MCF 10A (cell line): ENCODE measurements around the gene ZFP36. TPM values are rescaled to one million over a fixed set of nuclear protein-coding genes. Genes with fewer than 3 reads are reported as not detected.

Experiments
- BruUV-seq: library from RNA; stranded (reverse); fragments of 400-500 nt; replicated peaks from 2 replicates; lab custom pipeline; 2021; lab: Mats Ljungman, UMichigan
- CTCF ChIA-PET: fragments of 300-600 bp; sonication (Branson Sonifier 250); formaldehyde crosslinking; extraction: SDS; loops from one replicate; lab custom pipeline; 2021; ENCODE audit warnings: antibody characterized with exemption, inconsistent platforms; lab: Yijun Ruan, JAX
- POLR2A ChIA-PET: fragments of 300-600, 350-650 bp; sonication (Branson Sonifier 250); formaldehyde crosslinking; extraction: SDS; loops from one replicate; lab custom pipeline; 2020; ENCODE audit warnings: antibody characterized with exemption, inconsistent platforms; lab: Yijun Ruan, JAX
- DNase-seq: peaks from one replicate; pipeline ENCODE4 v3.0.0-alpha.2; 2018; ENCODE audit not compliant: unreplicated experiment
- H3K27ac Mint-ChIP-seq: one replicate; pipeline ENCODE4 v1.8.0; 2022; ENCODE audit warnings: mild to moderate bottlenecking, low read depth, mixed read lengths; ENCODE audit not compliant: unreplicated experiment
- H3K27me3 Mint-ChIP-seq: one replicate; pipeline ENCODE4 v1.8.0; 2022; ENCODE audit warnings: mixed read lengths; ENCODE audit not compliant: insufficient read depth, unreplicated experiment
- H3K36me3 Mint-ChIP-seq: one replicate; pipeline ENCODE4 v1.8.0; 2022; ENCODE audit warnings: mild to moderate bottlenecking, moderate library complexity, mixed read lengths; ENCODE audit not compliant: insufficient read depth, unreplicated experiment
- H3K4me1 Mint-ChIP-seq: one replicate; pipeline ENCODE4 v1.8.0; 2022; ENCODE audit warnings: mixed read lengths; ENCODE audit not compliant: insufficient read depth, unreplicated experiment
- H3K4me3 Mint-ChIP-seq: one replicate; pipeline ENCODE4 v1.8.0; 2022; ENCODE audit warnings: mild to moderate bottlenecking, moderate library complexity, mixed read lengths; ENCODE audit not compliant: unreplicated experiment
- H3K9me3 Mint-ChIP-seq: one replicate; pipeline ENCODE4 v1.8.0; 2022; ENCODE audit warnings: mixed read lengths; ENCODE audit not compliant: unreplicated experiment
- CTCF ChIP-seq: fragments of 200-600 bp; IDR thresholded peaks from one replicate; pipeline ENCODE4 v1.8.0; 2022; ENCODE audit warnings: antibody characterized with exemption, mild to moderate bottlenecking; ENCODE audit not compliant: unreplicated experiment
- intact Hi-C: fragments of 100-400 bp; cut with micrococcal nuclease; formaldehyde crosslinking; loops from 2 replicates; pipeline ENCODE4 v1.14.1; 2022
- total RNA-seq: library from RNA; stranded (reverse); gene quantifications from 2 replicates; pipeline ENCODE4 v1.2.3, GENCODE V29; 2022

ZFP36 gene
- total RNA-seq, 1 experiment from 2014 or later: 98.4 TPM

- Mint-ChIP-seq H3K27me3 (no peaks in the 10 kb centered on the region), H3K27ac (no peak overlapping the region), H3K4me1 (peaks cover 8% of the 10 kb centered on the region), H3K9me3 (no peaks in the 10 kb centered on the region), H3K4me3 (no peak overlapping the region), H3K36me3 (peaks cover 35% of the 10 kb centered on the region)
- BruUV-seq: no TSS peak
- CTCF ChIA-PET: interaction anchor here (0.6 to 3.8 kb wide), 18 partner anchors 9 to 1411 kb away, joined by 3 to 44 read pairs (median 4); partner anchors contain the start of genes EID2 and EID2B
- intact Hi-C loops: no loop called here
- TF ChIP-seq CTCF: no peak
- DNase-seq: peak; percentile 56
- POLR2A ChIA-PET: interaction anchor here (0.5 to 3.9 kb wide), 8 partner anchors 29 to 1682 kb away, joined by 3 to 21 read pairs (median 3); partner anchors contain the start of gene EID2B
Observed at GRCh38 chr19:39438270-39438934, 31.8 kb downstream of the ZFP36 start.

GRCh38 chr19:39444598-39445195 is 38.0 kb downstream of the ZFP36 start:
- Mint-ChIP-seq H3K36me3 (peaks cover 36% of the 10 kb centered on the region), H3K27ac (peak overlapping the region; percentile 99), H3K9me3 (no peaks in the 10 kb centered on the region), H3K27me3 (no peaks in the 10 kb centered on the region), H3K4me1 (peaks cover 22% of the 10 kb centered on the region), H3K4me3 (peak overlapping the region; percentile 93)
- POLR2A ChIA-PET: interaction anchor here (0.6 to 3.9 kb wide), 28 partner anchors 9 to 786 kb away, joined by 3 to 107 read pairs (median 5); partner anchors contain the start of genes EID2, EID2B, MED29 and PAF1
- TF ChIP-seq CTCF: no peak
- intact Hi-C loops: no loop called here
- TSS peak; percentile 94 for BruUV-seq
- DNase-seq: no peak
- CTCF ChIA-PET: interaction anchor here (0.6 to 2.1 kb wide), 8 partner anchors 9 to 1042 kb away, joined by 3 to 14 read pairs (median 4); partner anchors contain the start of genes EID2B and RPS16

- BruUV-seq: TSS peak; percentile 79
- peaks cover 28% of the 10 kb centered on the region for H3K4me1 Mint-ChIP-seq
Observed at GRCh38 chr19:39445196-39446111, 38.8 kb downstream of the ZFP36 start, which contains the start of gene SUPT5H. TSS of gene SUPT5H (plus strand) at chr19:39445582. CDS start at chr19:39445891, 309 bp downstream.

More at GRCh38 chr19:39445196-39446111, 38.8 kb downstream of the ZFP36 start, which contains the start of gene SUPT5H:
- H3K36me3 Mint-ChIP-seq: peaks cover 38% of the 10 kb centered on the region
- no peaks in the 10 kb centered on the region for H3K9me3 Mint-ChIP-seq
- peak; percentile 99 for DNase-seq
- ChIA-PET POLR2A (interaction anchor here (0.6 to 3.9 kb wide), 33 partner anchors 10 to 1000 kb away, joined by 3 to 107 read pairs (median 5); partner anchors contain the start of genes EID2, EID2B, MED29 and PAF1), CTCF (interaction anchor here (0.6 to 2.1 kb wide), 5 partner anchors 10 to 486 kb away, joined by 3 to 14 read pairs (median 7); partner anchors contain the start of genes EID2B and RPS16)
- TF ChIP-seq CTCF: no peak
- H3K27ac Mint-ChIP-seq: peak within 1 kb of the TSS; percentile 99
- H3K4me3 Mint-ChIP-seq: peak within 1 kb of the TSS; percentile 93
- intact Hi-C loops: no loop called here
- no peaks in the 10 kb centered on the region for H3K27me3 Mint-ChIP-seq
